Left lung (tissue), 10 donors: Measurements from ENCODE around the gene TOLLIP. TPM values are rescaled to one million over a fixed set of nuclear protein-coding genes. Genes with fewer than 3 reads are reported as not detected.
"Not testable (repeated sequence)": the region's sequence is repeated elsewhere in the genome, so short reads cannot be mapped to it uniquely, and the experiment has no call there.

ENCODE experiments used
- ATAC-seq: fragments of 200-7000 bp; cut with Tn5 transposase; one replicate; pipeline ENCODE4 v1.9.1; 2020; ENCODE audit warnings: moderate library complexity
- DNase-seq, 4 donors: peaks; one replicate each; pipeline ENCODE4 v3.0.0-alpha.2; 2013 to 2020
- H3K27ac ChIP-seq, 2 donors: fragments of 200-600 bp; sonication (generic) in 1 of 2; one replicate each; pipeline versions ENCODE4 v1.5.0 to v1.8.0; 2020 to 2021
- H3K27me3 ChIP-seq, 2 donors: fragments of 200-600 bp; sonication (generic) in 1 of 2; one replicate each; pipeline versions ENCODE4 v1.5.0 to v1.8.0; 2020 to 2021
- H3K36me3 ChIP-seq, 2 donors: fragments of 200-600 bp; sonication (generic) in 1 of 2; one replicate each; pipeline versions ENCODE4 v1.5.0 to v1.8.0; 2020 to 2021
- H3K4me1 ChIP-seq, 2 donors: fragments of 200-600 bp; one replicate each; pipeline ENCODE4 v1.8.0; 2021
- H3K4me3 ChIP-seq, 2 donors: fragments of 200-600 bp; sonication (generic) in 1 of 2; one replicate each; pipeline versions ENCODE4 v1.5.0 to v1.8.0; 2020 to 2021; ENCODE audit warnings: mild to moderate bottlenecking in 1 of 2
- H3K9me3 ChIP-seq, 2 donors: fragments of 200-600 bp; sonication (generic) in 1 of 2; one replicate each; pipeline versions ENCODE4 v1.5.0 to v1.8.0; 2020 to 2021
- CTCF ChIP-seq, 2 donors: fragments of 200-600 bp; sonication (generic) in 1 of 2; IDR thresholded peaks; one replicate each; pipeline versions ENCODE4 v1.5.0 to v1.8.0; 2021; ENCODE audit warnings: antibody characterized with exemption in 2 of 2
- intact Hi-C, 2 donors: fragments of 100-400 bp; cut with DNase I; formaldehyde crosslinking; loops; one replicate each; pipeline versions ENCODE4 v1.11.2 to v1.14.2; 2022
- polyA plus RNA-seq, 6 donors: library from polyadenylated mRNA; unstranded; fragments of 120-200 nt; gene quantifications; one replicate each; pipeline ENCODE4 v1.2.1, GENCODE V29; 2013; ENCODE audit not compliant: insufficient read length in 6 of 6
- total RNA-seq, 2 donors: library from RNA; stranded (reverse); fragmentation: NEBNext Ultra II Directional; extraction: Animal tissue kit (Norgen Biotek cat#: 25700); gene quantifications; one replicate each; pipeline ENCODE4 v1.2.1, GENCODE V29; 2021
- donor health status: DM: no; HTN: yes; CAD: no.
- donor health status: DM: no; HTN: no; CAD: no.

The TOLLIP gene
- total and polyA plus RNA-seq, 8 donors = 22.4 to 63.5 (median 27.2) TPM

- H3K27ac ChIP-seq, H3K4me1 ChIP-seq, H3K27me3 ChIP-seq, ATAC-seq, H3K4me3 ChIP-seq, DNase-seq, H3K36me3 ChIP-seq, intact Hi-C loops: not testable (repeated sequence)
- peaks cover 0 to 11% of the 10 kb centered on the region in 2 donors for H3K9me3 ChIP-seq
These were observed 66.7 kb downstream of the TOLLIP start for GRCh38 chr11:1242751-1243150.

- no peak for ATAC-seq
- peaks cover 0 to 11% of the 10 kb centered on the region in 2 donors for H3K9me3 ChIP-seq
- no peaks in the 10 kb centered on the region for H3K36me3 ChIP-seq
- intact Hi-C loops = no loop called here
- no peak for DNase-seq
- no peaks in the 10 kb centered on the region for H3K4me1 ChIP-seq
- TF ChIP-seq CTCF (IDR thresholded peaks at IDR 0.05) = no peak
- H3K4me3 ChIP-seq = no peak overlapping the region
- H3K27ac ChIP-seq = no peak overlapping the region
- no peaks in the 10 kb centered on the region for H3K27me3 ChIP-seq
These were observed 67.1 kb downstream of the TOLLIP start for GRCh38 chr11:1242289-1242688.

- Histone ChIP-seq H3K4me1 (no peaks in the 10 kb centered on the region), H3K9me3 (peaks cover 0 to 11% of the 10 kb centered on the region in 2 donors), H3K27me3 (no peaks in the 10 kb centered on the region), H3K4me3 (no peak overlapping the region), H3K27ac (no peak overlapping the region), H3K36me3 (no peaks in the 10 kb centered on the region)
- intact Hi-C loops = no loop called here
- ATAC-seq (no peak), DNase-seq (no peak)
- no peak for TF ChIP-seq CTCF (IDR thresholded peaks at IDR 0.05)
These were observed 67.7 kb downstream of the TOLLIP start for GRCh38 chr11:1241706-1242105.

GRCh38 chr11:1240771-1241170 is 68.7 kb downstream of the TOLLIP start:
- Histone ChIP-seq H3K27me3 (no peaks in the 10 kb centered on the region), H3K9me3 (peaks cover 0 to 11% of the 10 kb centered on the region in 2 donors), H3K27ac (no peak overlapping the region), H3K4me3 (no peak overlapping the region), H3K4me1 (no peaks in the 10 kb centered on the region), H3K36me3 (no peaks in the 10 kb centered on the region)
- TF ChIP-seq CTCF (IDR thresholded peaks at IDR 0.05) = no peak
- intact Hi-C loops = no loop called here
- no peak for ATAC-seq
- no peak for DNase-seq

GRCh38 chr11:1239596-1240205 is 69.7 kb downstream of the TOLLIP start:
- no peak for ATAC-seq
- H3K36me3 ChIP-seq = no peaks in the 10 kb centered on the region
- DNase-seq = no peak
- H3K27me3 ChIP-seq = no peaks in the 10 kb centered on the region
- H3K27ac ChIP-seq = no peak overlapping the region
- H3K9me3 ChIP-seq = peaks cover 0 to 11% of the 10 kb centered on the region in 2 donors
- no peak overlapping the region for H3K4me3 ChIP-seq
- intact Hi-C loops = no loop called here
- no peaks in the 10 kb centered on the region for H3K4me1 ChIP-seq
- no peak for TF ChIP-seq CTCF (IDR thresholded peaks at IDR 0.05)
